Mesendoderm (in vitro differentiated cells): Measurements from ENCODE around the gene ZNF514.

Source experiments
- DNase-seq: peaks from one replicate; pipeline ENCODE4 v3.0.0; 2013
- H2AK5ac ChIP-seq: 2 replicates; pipeline ENCODE4 v1.6.1; 2013; ENCODE audit warnings: low read length, inconsistent platforms
- H2BK120ac ChIP-seq: 2 replicates; pipeline ENCODE4 v1.6.1; 2013; ENCODE audit warnings: low read depth, mild to moderate bottlenecking, low read length, moderate library complexity, mixed read lengths
- H2BK15ac ChIP-seq: replicated peaks from 2 replicates; pipeline ENCODE4 v1.6.1; 2013; ENCODE audit warnings: low read depth, mild to moderate bottlenecking, moderate library complexity
- H2BK5ac ChIP-seq: 2 replicates; pipeline ENCODE4 v1.6.1; 2013; ENCODE audit warnings: low read length, inconsistent platforms
- H3K18ac ChIP-seq: 2 replicates; pipeline ENCODE4 v1.6.1; 2013; ENCODE audit warnings: mild to moderate bottlenecking, low read length, mixed read lengths
- H3K23ac ChIP-seq: one replicate; pipeline ENCODE4 v1.6.1; 2013; ENCODE audit warnings: low read length
- H3K27ac ChIP-seq: 2 replicates; pipeline ENCODE4 v1.5.1; 2013; ENCODE audit warnings: low read depth, mild to moderate bottlenecking, inconsistent platforms, low read length, moderate library complexity
- H3K27me3 ChIP-seq: 2 replicates; pipeline ENCODE4 v1.6.1; 2013; ENCODE audit warnings: low read length, control low read depth, mild to moderate bottlenecking, inconsistent platforms; ENCODE audit not compliant: insufficient read depth, poor library complexity
- H3K36me3 ChIP-seq: 2 replicates; pipeline ENCODE4 v1.6.1; 2013; ENCODE audit warnings: low read length, inconsistent platforms; ENCODE audit not compliant: control insufficient read depth, insufficient read depth
- H3K4ac ChIP-seq: one replicate; pipeline ENCODE4 v1.6.1; 2013; ENCODE audit warnings: low read depth, mild to moderate bottlenecking, low read length, moderate library complexity
- H3K4me1 ChIP-seq: 2 replicates; pipeline ENCODE4 v1.6.1; 2013; ENCODE audit warnings: low read depth, low read length, inconsistent platforms; ENCODE audit not compliant: control insufficient read depth
- H3K4me2 ChIP-seq: 2 replicates; pipeline ENCODE4 v1.6.1; 2013; ENCODE audit warnings: low read length
- H3K4me3 ChIP-seq: 2 replicates; pipeline ENCODE4 v1.5.1; 2013; ENCODE audit warnings: mild to moderate bottlenecking, low read length
- H3K56ac ChIP-seq: one replicate; pipeline ENCODE4 v1.6.1; 2013; ENCODE audit warnings: low read length
- H3K79me1 ChIP-seq: 2 replicates; pipeline ENCODE4 v1.6.1; 2013; ENCODE audit warnings: low read length, inconsistent platforms
- H3K79me2 ChIP-seq: 2 replicates; pipeline ENCODE4 v1.6.1; 2013; ENCODE audit warnings: mild to moderate bottlenecking, low read length; ENCODE audit not compliant: control insufficient read depth, insufficient read depth
- H3K9ac ChIP-seq: 2 replicates; pipeline ENCODE4 v1.6.1; 2013; ENCODE audit warnings: low read length, inconsistent platforms
- H4K5ac ChIP-seq: one replicate; pipeline ENCODE4 v1.6.1; 2013; ENCODE audit warnings: low read length
- H4K8ac ChIP-seq: one replicate; pipeline ENCODE4 v1.6.1; 2013; ENCODE audit warnings: low read depth, mild to moderate bottlenecking, control low read depth, low read length, moderate library complexity
- WGBS: extraction: QIAGEN DNeasy Blood & Tissue Kit; methylation state at CpG from one replicate; pipeline ENCODE4 v1.1.7; 2013; ENCODE audit warnings: low lambda C conversion rate, missing lambda C conversion rate; ENCODE audit not compliant: insufficient coverage; ENCODE audit errors: extremely low coverage; 5-methylcytosine and 5-hydroxymethylcytosine counted together

Gene ZNF514

GRCh38 chr2:95122197-95122551, 37.5 kb downstream of the ZNF514 start:
- Histone ChIP-seq H3K4me1 (no peaks in the 10 kb centered on the region), H2AK5ac (no peak overlapping the region)

DNA sequence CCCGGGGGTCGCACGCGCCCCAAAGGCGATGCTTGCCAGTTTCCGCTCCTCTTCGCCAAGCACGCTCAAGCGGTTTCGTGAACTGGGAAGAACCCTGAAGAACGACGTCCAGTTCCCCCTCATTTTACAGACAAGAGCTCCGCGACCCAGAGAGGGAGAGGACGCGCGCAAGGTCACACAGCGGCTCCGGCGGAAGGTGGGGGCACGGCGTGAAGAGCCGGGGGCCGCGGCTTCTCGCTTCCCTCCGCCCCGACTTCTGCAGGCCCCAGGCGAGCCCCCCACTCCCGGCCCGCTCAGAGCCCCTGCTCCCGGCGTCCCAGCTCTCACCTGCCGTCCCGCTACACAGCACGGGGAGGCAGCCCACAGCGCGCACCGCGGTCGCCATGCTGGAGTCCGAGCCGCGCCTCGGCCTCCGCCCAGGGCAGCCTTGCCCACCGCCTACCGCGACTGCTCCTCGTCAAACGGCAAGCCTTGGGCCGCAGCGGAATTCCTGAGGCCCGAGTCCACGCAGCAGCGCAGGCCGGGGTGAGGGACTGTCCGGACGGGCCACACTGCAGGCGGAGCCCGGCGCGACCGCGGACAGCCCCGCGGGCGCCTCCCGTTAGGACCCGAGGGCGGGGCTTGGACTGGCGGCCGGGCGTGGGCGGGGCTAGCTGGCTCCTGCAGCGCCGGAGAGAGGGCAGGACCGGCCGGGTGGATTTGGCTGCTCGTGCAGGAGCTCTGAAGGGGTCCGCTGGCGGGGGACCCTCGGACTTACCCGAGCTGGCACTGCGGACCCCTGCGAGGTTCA, 38.0 kb downstream of the ZNF514 start, which contains the start of gene MRPS5:
MRPS5 (minus strand) TSS at position 402 of the 790 bp plus-strand sequence; CDS start at position 385, 17 bp downstream.
- peak within 1 kb of the TSS; percentile 98 for H3K56ac ChIP-seq
- no CpG with 5 or more reads among the region's 86 CpGs for WGBS

More at GRCh38 chr2:95122197-95122551, 37.5 kb downstream of the ZNF514 start:
- H3K56ac ChIP-seq, result peak overlapping the region; percentile 90
- no peak for DNase-seq
- no peak overlapping the region for H4K8ac ChIP-seq
- no peak overlapping the region for H3K18ac ChIP-seq
- no peak overlapping the region for H3K4ac ChIP-seq
- H2BK120ac ChIP-seq, result no peak overlapping the region
- no peak overlapping the region for H3K23ac ChIP-seq
- no peak overlapping the region for H4K5ac ChIP-seq
- peak overlapping the region; percentile 87 for H3K4me2 ChIP-seq
- H3K36me3 ChIP-seq, result no peaks in the 10 kb centered on the region
- no peak overlapping the region for H3K27ac ChIP-seq
- H3K79me1 ChIP-seq, result peaks cover 11% of the 10 kb centered on the region
- no peaks in the 10 kb centered on the region for H3K27me3 ChIP-seq
- WGBS, result no CpG with 5 or more reads among the region's 5 CpGs
- peaks cover 25% of the 10 kb centered on the region for H3K79me2 ChIP-seq
- H2BK15ac ChIP-seq, result no peak overlapping the region
- peak overlapping the region; percentile 86 for H3K9ac ChIP-seq
- no peak overlapping the region for H2BK5ac ChIP-seq
- peak overlapping the region; percentile 54 for H3K4me3 ChIP-seq

GRCh38 chr2:95121093-95121406, 38.6 kb downstream of the ZNF514 start:
- peaks cover 25% of the 10 kb centered on the region for H3K79me2 ChIP-seq
- no peak overlapping the region for H4K8ac ChIP-seq
- no peak for DNase-seq
- WGBS, result no CpG with 5 or more reads among the region's 11 CpGs
- peak overlapping the region; percentile 99 for H3K4me3 ChIP-seq
- H3K79me1 ChIP-seq, result peaks cover 11% of the 10 kb centered on the region
- no peak overlapping the region for H3K27ac ChIP-seq
- H3K4me2 ChIP-seq, result peak overlapping the region; percentile 70
- H2BK120ac ChIP-seq, result no peak overlapping the region
- H3K36me3 ChIP-seq, result no peaks in the 10 kb centered on the region
- H3K4ac ChIP-seq, result no peak overlapping the region
- H3K56ac ChIP-seq, result peak overlapping the region; percentile 98
- H2AK5ac ChIP-seq, result no peak overlapping the region
- no peak overlapping the region for H3K18ac ChIP-seq
- no peak overlapping the region for H2BK5ac ChIP-seq
- H3K9ac ChIP-seq, result peak overlapping the region; percentile 94
- no peaks in the 10 kb centered on the region for H3K4me1 ChIP-seq
- no peak overlapping the region for H2BK15ac ChIP-seq
- no peak overlapping the region for H4K5ac ChIP-seq
- no peaks in the 10 kb centered on the region for H3K27me3 ChIP-seq
- H3K23ac ChIP-seq, result peak overlapping the region; percentile 95

More for the DNA sequence above, 38.0 kb downstream of the ZNF514 start, which contains the start of gene MRPS5:
- Histone ChIP-seq H3K9ac (peak within 1 kb of the TSS; percentile 94), H4K5ac (no peak within 1 kb of the TSS), H3K27me3 (no peaks in the 10 kb centered on the region), H2BK15ac (no peak within 1 kb of the TSS), H3K4ac (peak within 1 kb of the TSS; percentile 57), H3K36me3 (no peaks in the 10 kb centered on the region), H3K4me3 (peak within 1 kb of the TSS; percentile 99), H3K18ac (no peak within 1 kb of the TSS), H3K23ac (peak within 1 kb of the TSS; percentile 95), H3K79me1 (peaks cover 11% of the 10 kb centered on the region), H3K79me2 (peaks cover 25% of the 10 kb centered on the region), H3K4me2 (peak within 1 kb of the TSS; percentile 87), H2BK120ac (no peak within 1 kb of the TSS), H2BK5ac (no peak within 1 kb of the TSS), H4K8ac (no peak within 1 kb of the TSS), H3K4me1 (no peaks in the 10 kb centered on the region), H2AK5ac (no peak within 1 kb of the TSS), H3K27ac (no peak within 1 kb of the TSS)
- DNase-seq, result peak; percentile 76

GRCh38 chr2:95115418-95115817, 44.2 kb downstream of the ZNF514 start:
- Histone ChIP-seq H3K27me3 (no peaks in the 10 kb centered on the region), H3K4ac (no peak overlapping the region), H3K4me3 (no peak overlapping the region), H3K79me1 (peaks cover 11% of the 10 kb centered on the region), H3K56ac (no peak overlapping the region), H4K8ac (no peak overlapping the region), H2AK5ac (no peak overlapping the region), H4K5ac (no peak overlapping the region), H3K23ac (no peak overlapping the region), H3K18ac (no peak overlapping the region), H3K4me2 (no peak overlapping the region), H3K79me2 (peaks cover 17% of the 10 kb centered on the region), H3K36me3 (no peaks in the 10 kb centered on the region), H2BK15ac (no peak overlapping the region), H3K4me1 (no peaks in the 10 kb centered on the region), H3K27ac (no peak overlapping the region), H2BK120ac (no peak overlapping the region), H2BK5ac (no peak overlapping the region), H3K9ac (no peak overlapping the region)
- no CpG with 5 or more reads among the region's 7 CpGs for WGBS
- DNase-seq, result peak; percentile 80

GRCh38 chr2:95113464-95113863, 46.2 kb downstream of the ZNF514 start:
- H3K36me3 ChIP-seq, result peaks cover 4% of the 10 kb centered on the region

GRCh38 chr2:95110395-95110794, 49.3 kb downstream of the ZNF514 start:
- no peak overlapping the region for H3K9ac ChIP-seq
- H3K23ac ChIP-seq, result no peak overlapping the region
- H2BK120ac ChIP-seq, result no peak overlapping the region
- no peaks in the 10 kb centered on the region for H3K27me3 ChIP-seq
- no peak overlapping the region for H3K4ac ChIP-seq
- no peak overlapping the region for H3K56ac ChIP-seq
- H3K79me1 ChIP-seq, result peaks cover 1% of the 10 kb centered on the region
- no peak overlapping the region for H4K5ac ChIP-seq
- no peak overlapping the region for H3K18ac ChIP-seq
- no peak overlapping the region for H3K4me2 ChIP-seq
- DNase-seq, result no peak
- H3K27ac ChIP-seq, result no peak overlapping the region
- no peak overlapping the region for H2AK5ac ChIP-seq
- H3K36me3 ChIP-seq, result peaks cover 9% of the 10 kb centered on the region
- no peak overlapping the region for H2BK15ac ChIP-seq
- no peak overlapping the region for H4K8ac ChIP-seq
- H3K4me3 ChIP-seq, result no peak overlapping the region
- no peak overlapping the region for H2BK5ac ChIP-seq
- no peaks in the 10 kb centered on the region for H3K79me2 ChIP-seq
- no peaks in the 10 kb centered on the region for H3K4me1 ChIP-seq

More at GRCh38 chr2:95113464-95113863, 46.2 kb downstream of the ZNF514 start:
- no peak overlapping the region for H2AK5ac ChIP-seq
- H4K8ac ChIP-seq, result no peak overlapping the region
- no peak overlapping the region for H2BK120ac ChIP-seq
- H3K56ac ChIP-seq, result no peak overlapping the region
- H3K79me1 ChIP-seq, result peaks cover 1% of the 10 kb centered on the region
- no CpG with 5 or more reads among the region's 7 CpGs for WGBS
- H2BK15ac ChIP-seq, result no peak overlapping the region
- H3K4me3 ChIP-seq, result no peak overlapping the region
- no peak overlapping the region for H3K9ac ChIP-seq
- H2BK5ac ChIP-seq, result no peak overlapping the region
- no peak overlapping the region for H3K4ac ChIP-seq
- no peaks in the 10 kb centered on the region for H3K4me1 ChIP-seq
- H4K5ac ChIP-seq, result no peak overlapping the region
- DNase-seq, result no peak
- H3K27ac ChIP-seq, result no peak overlapping the region
- no peaks in the 10 kb centered on the region for H3K27me3 ChIP-seq
- H3K18ac ChIP-seq, result no peak overlapping the region
- no peak overlapping the region for H3K23ac ChIP-seq
- H3K4me2 ChIP-seq, result no peak overlapping the region
- H3K79me2 ChIP-seq, result peaks cover 3% of the 10 kb centered on the region
